ENCODE data around the gene DNAH12. TPM values are rescaled to one million over a fixed set of nuclear protein-coding genes. Genes with fewer than 3 reads are reported as not detected.

The DNAH12 gene
- total RNA-seq, 2 experiments from 2014 or later: 0.19 TPM; not detected in 1

DNA sequence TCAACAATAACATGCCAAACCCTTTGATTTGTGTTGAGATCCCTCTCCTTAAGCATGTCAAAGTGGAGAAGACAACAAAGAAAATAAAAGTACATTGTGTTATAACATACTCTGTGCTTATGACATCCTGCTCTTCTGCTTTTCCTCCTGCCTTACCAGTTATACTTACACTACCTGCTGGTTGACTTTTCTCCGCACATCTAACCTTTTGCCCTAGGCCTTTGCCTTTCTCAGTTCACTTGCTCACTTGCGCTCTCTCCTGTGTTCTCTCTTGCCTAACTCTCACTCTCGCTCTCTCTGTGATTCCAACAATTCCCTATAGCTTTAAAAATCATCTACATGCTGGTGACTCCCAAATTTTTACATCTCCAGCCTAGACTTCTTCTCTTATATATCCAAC is 5.7 kb downstream of the DNAH12 start:
- H3K36me3 Mint-ChIP-seq (ENCODE audit: low read depth): no peaks in the 10 kb centered on the region
- no peak for ATAC-seq (ENCODE audit: poor library complexity)
- peaks cover 3% of the 10 kb centered on the region for H3K9me3 Mint-ChIP-seq
- TF ChIP-seq, protein P1, sequence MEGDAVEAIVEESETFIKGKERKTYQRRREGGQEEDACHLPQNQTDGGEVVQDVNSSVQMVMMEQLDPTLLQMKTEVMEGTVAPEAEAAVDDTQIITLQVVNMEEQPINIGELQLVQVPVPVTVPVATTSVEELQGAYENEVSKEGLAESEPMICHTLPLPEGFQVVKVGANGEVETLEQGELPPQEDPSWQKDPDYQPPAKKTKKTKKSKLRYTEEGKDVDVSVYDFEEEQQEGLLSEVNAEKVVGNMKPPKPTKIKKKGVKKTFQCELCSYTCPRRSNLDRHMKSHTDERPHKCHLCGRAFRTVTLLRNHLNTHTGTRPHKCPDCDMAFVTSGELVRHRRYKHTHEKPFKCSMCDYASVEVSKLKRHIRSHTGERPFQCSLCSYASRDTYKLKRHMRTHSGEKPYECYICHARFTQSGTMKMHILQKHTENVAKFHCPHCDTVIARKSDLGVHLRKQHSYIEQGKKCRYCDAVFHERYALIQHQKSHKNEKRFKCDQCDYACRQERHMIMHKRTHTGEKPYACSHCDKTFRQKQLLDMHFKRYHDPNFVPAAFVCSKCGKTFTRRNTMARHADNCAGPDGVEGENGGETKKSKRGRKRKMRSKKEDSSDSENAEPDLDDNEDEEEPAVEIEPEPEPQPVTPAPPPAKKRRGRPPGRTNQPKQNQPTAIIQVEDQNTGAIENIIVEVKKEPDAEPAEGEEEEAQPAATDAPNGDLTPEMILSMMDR (IDR thresholded peaks at IDR 0.05): no peak
- no peak for DNase-seq
- intact Hi-C loops (cut with DNase I, micrococcal nuclease): no loop called here
- H3K4me3 Mint-ChIP-seq: no peak overlapping the region
- no peaks in the 10 kb centered on the region for H3K36me3 ChIP-seq (ENCODE audit: insufficient read depth, low read length)
- no peak overlapping the region for H3K27ac Mint-ChIP-seq
- POLR2A ChIA-PET: no interaction called here
- no peak overlapping the region for H3K27ac ChIP-seq (ENCODE audit: low read depth in 1 of 2, low read length in 2 of 2)
- H3K4me1 Mint-ChIP-seq (ENCODE audit: low read depth): no peaks in the 10 kb centered on the region
- H3K27me3 ChIP-seq (ENCODE audit: control insufficient read depth in 1 of 2, insufficient read depth in 2 of 2, low read length in 2 of 2): no peaks in the 10 kb centered on the region
- no peaks in the 10 kb centered on the region for H3K27me3 Mint-ChIP-seq
- no peaks in the 10 kb centered on the region for H3K4me1 ChIP-seq (ENCODE audit: insufficient read depth, low read length)
- CTCF ChIA-PET: no interaction called here
- no peak overlapping the region for H3K4me3 ChIP-seq (ENCODE audit: low read length)
- no peaks in the 10 kb centered on the region for H3K9me3 ChIP-seq (ENCODE audit: control insufficient read depth in 1 of 2, insufficient read depth in 1 of 2, low read length in 2 of 2)

DNA sequence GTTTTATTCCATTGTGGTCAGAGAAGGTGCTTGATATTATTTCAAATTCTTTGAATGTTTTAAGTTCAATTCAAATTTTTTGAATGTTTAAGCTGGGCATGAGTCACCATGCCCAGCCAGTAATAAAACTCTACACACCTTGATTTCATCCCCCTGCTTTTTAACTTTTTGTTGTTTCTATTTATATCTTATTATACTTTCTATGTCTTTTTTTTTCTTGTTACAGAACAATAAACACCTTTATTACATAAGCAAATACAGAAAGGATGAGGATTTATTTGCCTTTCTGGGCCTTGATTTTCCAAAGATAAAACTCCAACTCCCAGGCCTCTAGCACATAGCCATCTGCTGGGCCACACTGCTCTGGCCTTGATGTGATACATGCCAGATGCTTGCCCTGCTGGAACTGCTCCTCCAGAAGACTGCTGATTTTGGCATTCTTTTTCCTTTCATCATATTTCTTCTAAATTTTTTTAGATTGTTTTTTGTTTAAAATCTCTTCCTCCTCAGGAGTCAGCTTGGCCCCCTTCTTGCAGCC is 14.0 kb downstream of the DNAH12 start:
- H3K9me3 Mint-ChIP-seq: peaks cover 1% of the 10 kb centered on the region
- no peak overlapping the region for H3K27ac Mint-ChIP-seq
- no peaks in the 10 kb centered on the region for H3K27me3 Mint-ChIP-seq
- H3K36me3 Mint-ChIP-seq (ENCODE audit: low read depth): no peaks in the 10 kb centered on the region
- no peak for ATAC-seq (ENCODE audit: poor library complexity)
- TF ChIP-seq, protein P1 (IDR thresholded peaks at IDR 0.05): no peak
- H3K4me3 Mint-ChIP-seq: no peak overlapping the region
- POLR2A ChIA-PET: no interaction called here
- H3K4me1 Mint-ChIP-seq (ENCODE audit: low read depth): no peaks in the 10 kb centered on the region
- no peak for DNase-seq
- no peaks in the 10 kb centered on the region for H3K36me3 ChIP-seq (ENCODE audit: insufficient read depth, low read length)
- no peaks in the 10 kb centered on the region for H3K27me3 ChIP-seq (ENCODE audit: control insufficient read depth in 1 of 2, insufficient read depth in 2 of 2, low read length in 2 of 2)
- H3K27ac ChIP-seq (ENCODE audit: low read depth in 1 of 2, low read length in 2 of 2): no peak overlapping the region
- no peaks in the 10 kb centered on the region for H3K9me3 ChIP-seq (ENCODE audit: control insufficient read depth in 1 of 2, insufficient read depth in 1 of 2, low read length in 2 of 2)
- CTCF ChIA-PET: no interaction called here
- no peak overlapping the region for H3K4me3 ChIP-seq (ENCODE audit: low read length)
- no peaks in the 10 kb centered on the region for H3K4me1 ChIP-seq (ENCODE audit: insufficient read depth, low read length)
- intact Hi-C loops (cut with DNase I, micrococcal nuclease): no loop called here

DNA sequence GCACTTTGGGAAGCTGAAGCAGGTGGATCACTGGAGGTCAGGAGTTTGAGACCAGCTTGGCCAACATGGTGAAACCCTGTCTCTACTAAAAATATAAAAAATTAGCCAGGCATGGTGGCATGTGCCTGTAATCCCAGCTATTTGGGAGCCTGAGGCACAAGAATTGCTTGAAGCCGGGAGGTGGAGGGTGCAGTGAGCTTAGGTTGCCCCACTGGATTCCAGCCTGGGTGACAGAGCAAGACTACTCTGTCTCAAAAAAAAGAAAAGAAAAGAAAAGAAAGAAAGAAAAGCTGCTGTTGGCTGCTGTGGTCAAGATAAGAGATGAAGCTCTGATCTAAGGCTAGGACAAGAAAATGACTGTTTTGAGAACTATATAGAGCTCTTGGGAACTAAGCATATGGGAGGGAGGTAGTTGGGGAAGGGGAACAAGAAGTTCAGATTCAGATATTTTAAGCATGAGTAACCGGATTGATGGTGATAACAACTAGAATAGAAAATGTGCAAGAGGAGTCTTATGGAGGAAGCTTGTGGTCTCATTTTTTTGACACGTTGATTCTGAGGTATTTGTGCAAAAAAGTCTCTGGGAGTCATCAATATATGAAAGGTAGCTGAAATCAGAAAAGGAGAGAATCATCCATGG is 25.7 kb downstream of the DNAH12 start:
- Mint-ChIP-seq H3K4me3 (no peak overlapping the region), H3K27me3 (peaks cover 5% of the 10 kb centered on the region), H3K36me3 (ENCODE audit: low read depth) (no peaks in the 10 kb centered on the region), H3K4me1 (ENCODE audit: low read depth) (no peaks in the 10 kb centered on the region), H3K27ac (no peak overlapping the region), H3K9me3 (no peaks in the 10 kb centered on the region)
- no peaks in the 10 kb centered on the region for H3K36me3 ChIP-seq (ENCODE audit: insufficient read depth, low read length)
- intact Hi-C loops (cut with DNase I, micrococcal nuclease): no loop called here
- ChIA-PET CTCF (no interaction called here), POLR2A (no interaction called here)
- ATAC-seq (ENCODE audit: poor library complexity) (no peak), DNase-seq (no peak)
- no peak overlapping the region for H3K27ac ChIP-seq (ENCODE audit: low read depth in 1 of 2, low read length in 2 of 2)
- H3K9me3 ChIP-seq (ENCODE audit: control insufficient read depth in 1 of 2, insufficient read depth in 1 of 2, low read length in 2 of 2): no peaks in the 10 kb centered on the region
- TF ChIP-seq, protein P1 (IDR thresholded peaks at IDR 0.05): no peak
- H3K4me1 ChIP-seq (ENCODE audit: insufficient read depth, low read length): no peaks in the 10 kb centered on the region
- H3K4me3 ChIP-seq (ENCODE audit: low read length): no peak overlapping the region
- H3K27me3 ChIP-seq (ENCODE audit: control insufficient read depth in 1 of 2, insufficient read depth in 2 of 2, low read length in 2 of 2): no peaks in the 10 kb centered on the region
